Dendritic cell treated with granulocyte-macrophage colony-stimulating factor and Interleukin-4, amounts not matched to agents 40 ng/mL and 50 ng/mL, for 4 days (primary cell): ENCODE results near the gene COQ8B.
"Not testable (repeated sequence)": the region's sequence is repeated elsewhere in the genome, so short reads cannot be mapped to it uniquely, and the experiment has no call there.

Experiments
- H3K27ac Mint-ChIP-seq: one replicate; pipeline ENCODE4 v1.8.0; 2022; ENCODE audit warnings: mild to moderate bottlenecking, mixed read lengths
- H3K27me3 Mint-ChIP-seq: one replicate; pipeline ENCODE4 v1.8.0; 2022; ENCODE audit warnings: mild to moderate bottlenecking, mixed read lengths
- H3K36me3 Mint-ChIP-seq: one replicate; pipeline ENCODE4 v1.8.0; 2022; ENCODE audit warnings: low read depth, mixed read lengths
- H3K4me1 Mint-ChIP-seq: one replicate; pipeline ENCODE4 v1.8.0; 2022; ENCODE audit warnings: low read depth, mixed read lengths
- H3K4me3 Mint-ChIP-seq: one replicate; pipeline ENCODE4 v1.8.0; 2022; ENCODE audit warnings: mild to moderate bottlenecking, moderate library complexity, mixed read lengths
- H3K9me3 Mint-ChIP-seq: one replicate; pipeline ENCODE4 v1.8.0; 2022; ENCODE audit warnings: mixed read lengths
- intact Hi-C: fragments of 100-400 bp; cut with micrococcal nuclease; formaldehyde crosslinking; loops from one replicate; pipeline ENCODE4 v1.15.0; 2022

COQ8B gene

DNA sequence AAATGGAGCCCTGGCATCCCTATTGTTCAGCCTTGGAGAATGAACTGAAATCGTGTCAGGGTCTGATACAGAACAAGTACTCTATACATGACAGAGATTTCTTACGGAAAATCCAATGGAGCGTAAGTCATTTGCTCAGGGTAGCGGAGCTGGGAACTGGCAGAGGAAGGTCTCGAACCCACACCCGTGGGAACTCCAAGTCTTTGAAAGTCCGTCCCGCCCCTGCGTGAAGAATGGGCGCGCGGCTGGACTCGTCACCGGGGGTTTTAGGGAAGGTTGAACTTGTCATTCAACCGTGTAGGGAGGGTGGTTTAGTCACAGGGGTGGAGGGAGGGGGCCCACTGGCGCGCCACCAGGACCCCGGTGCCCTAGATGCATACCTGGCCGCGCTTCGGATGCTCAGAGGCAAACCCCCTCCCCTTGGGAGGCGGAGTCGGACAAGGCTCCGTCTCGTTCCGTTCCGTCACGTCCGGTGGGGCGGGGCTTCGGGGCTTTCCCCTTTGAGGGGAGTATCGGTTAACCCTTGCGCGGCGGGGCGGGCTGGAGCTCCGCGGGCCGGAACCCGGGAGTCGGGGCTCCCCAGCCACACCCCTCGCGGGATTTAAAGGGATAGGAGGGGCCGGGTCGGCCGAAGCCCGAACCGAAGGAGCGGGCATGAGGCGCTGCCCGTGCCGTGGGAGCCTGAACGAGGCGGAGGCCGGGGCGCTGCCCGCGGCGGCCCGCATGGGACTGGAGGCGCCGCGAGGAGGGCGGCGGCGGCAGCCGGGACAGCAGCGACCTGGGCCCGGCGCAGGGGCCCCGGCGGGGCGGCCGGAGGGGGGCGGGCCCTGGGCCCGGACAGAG lies at the start of gene COQ8B, which contains the start of gene ITPKC:
COQ8B (minus strand) TSS at position 405 of the 843 bp plus-strand sequence. CDS start 2,254 bp downstream, outside the sequence.
ITPKC (plus strand) TSS at position 631 of the 843 bp plus-strand sequence; CDS start at position 655, 24 bp downstream.
- H3K27me3 Mint-ChIP-seq: no peaks in the 10 kb centered on the region
- peaks cover 31% of the 10 kb centered on the region for H3K36me3 Mint-ChIP-seq
- H3K9me3 Mint-ChIP-seq: no peaks in the 10 kb centered on the region
- peak within 1 kb of the TSS; percentile 88 for H3K4me3 Mint-ChIP-seq
- H3K27ac Mint-ChIP-seq: peak within 1 kb of the TSS; percentile 95
- intact Hi-C loops: loop anchor here (1.0 to 10.0 kb wide), 2 partner anchors 34 to 58 kb away; partner anchors contain the start of genes ACTMAP, MIA and RAB4B
- H3K4me1 Mint-ChIP-seq: peaks cover 69% of the 10 kb centered on the region

DNA sequence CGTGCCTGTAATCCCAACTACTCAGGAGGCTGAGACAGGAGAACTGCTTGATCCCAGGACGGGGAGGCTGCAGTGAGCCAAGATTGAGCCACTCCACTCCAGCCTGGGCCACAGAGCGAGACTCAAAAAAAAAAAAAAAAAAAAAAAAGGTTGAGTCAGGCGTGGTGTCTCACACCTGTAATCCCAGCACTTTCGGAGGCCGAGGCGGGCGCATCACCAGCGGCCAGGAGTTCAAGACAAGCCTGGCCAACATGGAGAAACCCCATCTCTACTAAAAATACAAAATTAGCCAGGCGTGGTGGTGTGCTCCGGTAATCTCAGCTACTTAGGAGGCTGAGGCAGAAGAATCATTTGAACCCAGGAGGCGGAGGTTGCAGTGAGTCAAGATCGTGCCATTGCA lies 49.7 kb upstream of the COQ8B start:
- H3K27me3 Mint-ChIP-seq, intact Hi-C loops, H3K27ac Mint-ChIP-seq, H3K4me3 Mint-ChIP-seq: not testable (repeated sequence)
- Mint-ChIP-seq H3K36me3 (peaks cover 100% of the 10 kb centered on the region), H3K9me3 (peaks cover 10% of the 10 kb centered on the region), H3K4me1 (peaks cover 29% of the 10 kb centered on the region)

DNA sequence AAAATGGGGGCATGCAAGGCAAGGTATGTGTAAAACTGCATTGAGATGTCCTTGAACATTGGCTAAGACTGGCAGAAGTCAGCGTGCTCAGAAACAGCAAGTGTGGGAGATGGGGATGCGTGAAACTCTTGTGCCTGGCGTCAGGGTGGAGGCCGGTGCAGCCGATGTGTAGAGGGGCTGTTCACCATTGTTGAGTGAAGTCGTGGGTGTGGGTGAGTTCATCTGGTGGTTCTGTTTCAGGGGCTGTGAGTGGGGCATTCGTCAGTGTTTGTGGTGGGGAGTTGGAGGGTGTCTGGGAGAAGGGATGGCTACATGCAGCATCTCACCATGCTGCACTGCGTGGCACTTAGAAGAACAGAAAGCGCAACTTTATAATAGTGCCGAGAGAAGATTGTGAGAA lies 47.3 kb upstream of the COQ8B start:
- Mint-ChIP-seq H3K4me1 (peaks cover 30% of the 10 kb centered on the region), H3K9me3 (no peaks in the 10 kb centered on the region), H3K36me3 (peaks cover 100% of the 10 kb centered on the region), H3K27ac (no peak overlapping the region), H3K4me3 (no peak overlapping the region), H3K27me3 (no peaks in the 10 kb centered on the region)
- intact Hi-C loops: no loop called here

DNA sequence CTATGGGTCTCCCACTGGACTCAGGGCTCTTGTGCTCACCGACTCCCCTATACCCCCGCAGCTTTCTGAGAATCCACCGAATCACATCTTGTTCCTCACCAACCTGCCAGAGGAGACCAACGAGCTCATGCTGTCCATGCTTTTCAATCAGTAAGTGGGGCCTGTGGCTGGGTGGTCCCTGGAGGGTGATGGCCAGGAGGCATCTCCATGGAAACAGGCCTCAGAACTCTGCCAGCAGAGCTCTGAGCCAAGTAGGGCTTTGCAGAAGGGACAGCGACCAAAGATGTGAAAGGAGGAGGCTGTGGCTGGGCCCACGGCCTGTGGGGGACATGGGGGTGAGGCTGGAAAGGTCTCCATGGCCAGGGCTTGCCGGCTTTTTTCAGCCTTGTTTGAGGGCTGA lies 46.8 kb upstream of the COQ8B start:
- peak overlapping the region; percentile 31 for H3K27ac Mint-ChIP-seq
- H3K27me3 Mint-ChIP-seq: no peaks in the 10 kb centered on the region
- no peaks in the 10 kb centered on the region for H3K9me3 Mint-ChIP-seq
- intact Hi-C loops: no loop called here
- H3K36me3 Mint-ChIP-seq: peaks cover 100% of the 10 kb centered on the region
- H3K4me3 Mint-ChIP-seq: no peak overlapping the region
- H3K4me1 Mint-ChIP-seq: peaks cover 30% of the 10 kb centered on the region

DNA sequence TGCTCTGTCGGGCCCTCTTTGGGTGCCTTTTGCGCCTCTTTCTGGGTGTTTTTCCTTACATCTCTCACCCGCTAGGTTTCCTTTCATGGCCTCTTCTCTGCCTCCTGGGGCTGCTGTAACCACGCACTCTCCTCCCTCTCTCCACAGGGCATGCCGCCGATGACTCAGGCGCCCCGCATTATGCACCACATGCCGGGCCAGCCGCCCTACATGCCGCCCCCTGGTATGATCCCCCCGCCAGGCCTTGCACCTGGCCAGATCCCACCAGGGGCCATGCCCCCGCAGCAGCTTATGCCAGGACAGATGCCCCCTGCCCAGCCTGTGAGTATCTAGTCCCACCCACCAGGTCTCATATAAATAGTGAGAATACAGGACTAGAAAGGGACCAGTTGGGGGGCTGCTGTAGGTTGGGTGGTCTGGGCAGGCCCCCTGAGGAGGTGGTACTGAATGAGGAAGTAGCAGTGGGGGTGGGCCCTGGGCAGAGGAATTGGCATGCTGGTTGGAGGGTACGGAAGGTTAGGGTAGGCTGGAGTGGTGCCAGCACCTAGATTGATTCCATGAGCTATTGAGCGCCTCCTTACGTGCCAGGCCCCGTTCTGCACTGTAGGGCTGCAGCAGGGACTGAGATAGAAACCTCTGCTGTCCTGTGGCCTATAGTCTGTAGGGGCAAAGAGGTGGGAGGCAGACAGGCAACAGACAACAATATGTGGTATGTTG lies 46.2 kb upstream of the COQ8B start:
- Mint-ChIP-seq H3K4me1 (peaks cover 30% of the 10 kb centered on the region), H3K27ac (peak overlapping the region; percentile 31), H3K36me3 (peaks cover 100% of the 10 kb centered on the region), H3K27me3 (no peaks in the 10 kb centered on the region), H3K9me3 (no peaks in the 10 kb centered on the region), H3K4me3 (no peak overlapping the region)
- intact Hi-C loops: no loop called here

DNA sequence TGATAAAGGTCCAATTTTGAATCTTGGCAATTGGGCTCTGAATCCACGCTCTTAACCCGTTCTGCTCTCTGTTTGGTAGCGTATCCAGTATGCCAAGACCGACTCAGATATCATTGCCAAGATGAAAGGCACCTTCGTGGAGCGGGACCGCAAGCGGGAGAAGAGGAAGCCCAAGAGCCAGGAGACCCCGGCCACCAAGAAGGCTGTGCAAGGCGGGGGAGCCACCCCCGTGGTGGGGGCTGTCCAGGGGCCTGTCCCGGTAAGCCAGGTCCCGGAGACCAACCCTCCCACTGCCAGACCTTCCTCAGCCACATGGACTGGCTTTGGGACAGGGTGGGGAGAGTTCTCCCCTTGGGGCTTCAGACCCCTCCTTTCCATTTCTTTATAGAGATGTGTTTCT lies 42.7 kb upstream of the COQ8B start:
- intact Hi-C loops: no loop called here
- no peaks in the 10 kb centered on the region for H3K9me3 Mint-ChIP-seq
- no peaks in the 10 kb centered on the region for H3K27me3 Mint-ChIP-seq
- H3K4me1 Mint-ChIP-seq: peaks cover 55% of the 10 kb centered on the region
- no peak overlapping the region for H3K27ac Mint-ChIP-seq
- peaks cover 100% of the 10 kb centered on the region for H3K36me3 Mint-ChIP-seq
- no peak overlapping the region for H3K4me3 Mint-ChIP-seq

DNA sequence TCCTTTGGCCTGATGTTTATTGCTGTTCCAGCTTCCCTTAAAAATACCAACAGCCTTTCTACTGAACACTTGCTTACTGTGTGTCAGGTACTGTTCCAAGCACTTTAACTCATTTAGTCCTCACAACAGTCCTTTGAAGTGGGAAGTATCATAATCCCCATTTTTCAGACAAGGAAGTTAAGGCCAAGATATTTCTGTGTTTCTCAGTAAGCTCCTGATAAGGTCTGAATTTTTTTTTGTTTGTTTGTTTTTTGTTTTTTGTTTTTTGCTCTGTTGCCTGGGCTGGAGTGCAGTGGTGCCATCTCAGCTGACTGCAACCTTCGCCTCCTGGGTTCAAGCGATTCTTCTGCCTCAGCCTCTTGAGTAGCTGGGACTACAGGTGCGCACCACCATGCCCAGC lies 41.8 kb upstream of the COQ8B start:
- H3K27ac Mint-ChIP-seq: no peak overlapping the region
- H3K4me1 Mint-ChIP-seq: peaks cover 53% of the 10 kb centered on the region
- no peak overlapping the region for H3K4me3 Mint-ChIP-seq
- H3K27me3 Mint-ChIP-seq: no peaks in the 10 kb centered on the region
- H3K9me3 Mint-ChIP-seq: no peaks in the 10 kb centered on the region
- H3K36me3 Mint-ChIP-seq: peaks cover 99% of the 10 kb centered on the region
- intact Hi-C loops: no loop called here

DNA sequence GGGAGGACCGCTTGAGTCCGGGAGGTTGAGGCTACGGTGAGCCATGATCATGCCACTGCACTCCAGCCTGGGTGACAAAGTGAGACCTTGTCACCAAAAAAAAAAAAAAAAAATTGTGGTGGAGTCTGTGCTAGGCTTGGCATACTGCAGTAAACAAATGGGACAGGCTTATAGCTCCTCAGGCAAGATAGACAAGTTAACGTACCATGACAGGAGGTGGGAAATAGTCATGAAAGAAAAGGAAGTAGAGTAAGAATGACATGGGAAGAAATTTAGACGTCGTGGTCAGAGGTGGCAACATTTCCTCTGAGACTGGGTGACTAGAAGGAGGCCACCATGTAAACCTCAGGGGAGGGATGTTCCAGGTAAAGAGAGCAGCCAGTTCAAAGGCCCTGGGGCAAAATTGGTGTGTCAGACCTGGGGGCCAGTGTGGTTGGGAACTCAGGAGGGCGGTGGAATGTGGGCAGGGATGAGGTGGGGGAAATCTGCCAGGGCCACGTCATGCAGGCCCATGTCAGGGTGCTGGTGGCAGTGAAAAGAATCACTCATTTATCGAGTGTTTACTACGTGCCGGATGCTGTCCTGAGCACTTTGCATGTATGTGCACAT lies 39.9 kb upstream of the COQ8B start:
- no peaks in the 10 kb centered on the region for H3K9me3 Mint-ChIP-seq
- H3K4me3 Mint-ChIP-seq: no peak overlapping the region
- intact Hi-C loops: no loop called here
- H3K27me3 Mint-ChIP-seq: no peaks in the 10 kb centered on the region
- peaks cover 96% of the 10 kb centered on the region for H3K36me3 Mint-ChIP-seq
- H3K27ac Mint-ChIP-seq: peak overlapping the region; percentile 90
- peaks cover 46% of the 10 kb centered on the region for H3K4me1 Mint-ChIP-seq

DNA sequence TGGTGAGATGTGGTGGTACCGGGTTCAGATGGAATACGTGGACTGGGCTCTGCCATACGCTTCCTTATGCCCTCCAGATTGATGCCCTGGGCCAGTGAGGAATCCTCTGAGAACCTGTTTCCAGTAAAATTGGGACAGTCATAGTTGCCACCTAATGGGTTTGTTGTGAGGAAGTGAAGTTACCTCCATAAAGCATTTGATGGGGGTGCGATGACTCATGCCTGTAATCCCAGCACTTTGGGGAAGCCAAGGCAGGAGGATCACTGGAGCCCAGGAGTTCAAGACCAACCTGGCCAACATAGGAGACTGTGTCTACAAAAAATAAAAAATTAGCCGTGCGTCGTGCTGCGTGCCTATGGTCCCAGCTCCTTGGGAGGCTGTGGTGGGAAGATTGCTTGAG lies 39.1 kb upstream of the COQ8B start:
- Mint-ChIP-seq H3K27me3 (no peaks in the 10 kb centered on the region), H3K9me3 (no peaks in the 10 kb centered on the region), H3K4me1 (peaks cover 50% of the 10 kb centered on the region), H3K4me3 (peak overlapping the region; percentile 78), H3K36me3 (peaks cover 96% of the 10 kb centered on the region), H3K27ac (peak overlapping the region; percentile 90)
- intact Hi-C loops: no loop called here

DNA sequence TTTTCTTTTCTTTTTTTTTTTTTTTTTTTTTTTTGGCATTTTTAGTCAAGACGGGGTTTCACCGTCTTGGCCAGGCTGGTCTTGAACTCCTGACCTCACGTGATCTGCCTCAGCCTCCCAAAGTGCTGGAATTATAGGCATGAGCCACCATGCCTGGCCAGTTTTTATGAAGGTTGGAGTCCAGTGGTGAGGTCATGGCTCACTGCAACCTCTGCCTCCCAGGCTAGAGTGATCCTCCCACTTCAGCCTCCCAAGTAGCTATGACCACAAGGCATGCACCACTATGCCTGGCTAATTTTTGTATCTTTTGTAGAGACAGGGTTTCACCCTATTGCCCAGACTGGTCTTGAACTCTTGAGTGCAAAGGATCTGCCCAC lies 38.5 kb upstream of the COQ8B start:
- Mint-ChIP-seq H3K4me3 (peak overlapping the region; percentile 78), H3K27ac (peak overlapping the region; percentile 90), H3K36me3 (peaks cover 94% of the 10 kb centered on the region), H3K27me3 (no peaks in the 10 kb centered on the region), H3K9me3 (no peaks in the 10 kb centered on the region), H3K4me1 (peaks cover 46% of the 10 kb centered on the region)
- intact Hi-C loops: no loop called here

DNA sequence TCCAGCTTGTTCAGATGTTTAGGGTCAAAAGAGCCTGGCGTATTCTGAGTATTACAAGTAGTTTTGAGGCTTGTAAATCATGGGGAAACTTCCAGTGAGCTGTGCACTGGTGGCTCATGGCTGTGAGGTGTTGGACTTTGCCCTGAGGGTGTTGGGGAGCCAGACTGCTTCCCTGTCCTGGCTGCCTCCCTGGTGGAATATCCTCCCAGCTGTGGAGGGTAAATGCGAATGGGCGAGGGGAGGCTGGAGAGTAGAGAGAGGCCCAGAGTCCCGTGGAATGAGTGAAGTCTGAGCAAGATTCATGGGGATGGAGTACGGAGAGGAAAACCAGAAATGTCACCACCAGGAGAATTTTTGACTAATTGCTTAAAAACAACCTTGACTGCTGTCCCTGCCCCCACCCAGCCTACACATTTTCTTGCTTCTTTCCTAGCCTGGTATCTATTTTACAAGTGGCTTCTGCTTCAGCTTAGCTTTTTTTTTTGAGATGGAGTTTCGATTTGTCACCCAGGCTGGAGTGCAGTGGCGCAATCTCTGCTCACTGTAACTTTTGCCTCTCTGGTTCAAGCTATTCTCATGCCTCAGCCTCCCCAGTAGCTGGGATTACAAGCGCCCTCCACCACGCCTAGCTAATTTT lies 38.0 kb upstream of the COQ8B start:
- Mint-ChIP-seq H3K4me3 (peak overlapping the region; percentile 78), H3K36me3 (peaks cover 93% of the 10 kb centered on the region), H3K4me1 (peaks cover 50% of the 10 kb centered on the region), H3K27ac (peak overlapping the region; percentile 90), H3K9me3 (no peaks in the 10 kb centered on the region), H3K27me3 (no peaks in the 10 kb centered on the region)
- intact Hi-C loops: no loop called here

DNA sequence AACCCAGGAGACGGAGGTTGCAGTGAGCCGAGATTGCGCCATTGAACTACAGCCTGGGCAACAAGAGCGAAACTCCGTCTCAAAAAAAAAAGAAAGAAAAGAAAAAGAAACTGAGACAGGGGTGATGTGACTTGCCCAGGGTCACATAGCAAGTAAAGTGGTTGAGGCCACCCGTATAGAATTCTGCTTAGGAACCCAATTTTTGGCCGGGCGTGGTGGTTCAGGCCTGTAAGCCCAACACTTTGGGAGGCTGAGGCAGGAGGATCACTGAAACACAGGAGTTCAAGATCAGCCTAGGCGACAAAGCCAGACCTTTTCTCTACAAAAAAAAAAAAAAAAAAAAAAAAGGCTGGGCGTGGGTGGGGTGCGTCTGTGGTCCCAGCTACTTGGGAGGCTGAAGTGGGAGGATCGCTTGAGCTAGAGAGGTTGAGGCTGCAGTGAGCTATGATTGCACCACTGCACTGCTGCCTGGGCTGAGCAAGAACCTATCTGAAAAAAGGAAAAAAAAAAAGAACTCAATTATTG lies 35.6 kb upstream of the COQ8B start:
- Mint-ChIP-seq H3K9me3 (no peaks in the 10 kb centered on the region), H3K4me1 (peaks cover 69% of the 10 kb centered on the region), H3K27ac (peak overlapping the region; percentile 96), H3K27me3 (no peaks in the 10 kb centered on the region), H3K4me3 (peak overlapping the region; percentile 96), H3K36me3 (peaks cover 69% of the 10 kb centered on the region)
- intact Hi-C loops: no loop called here

DNA sequence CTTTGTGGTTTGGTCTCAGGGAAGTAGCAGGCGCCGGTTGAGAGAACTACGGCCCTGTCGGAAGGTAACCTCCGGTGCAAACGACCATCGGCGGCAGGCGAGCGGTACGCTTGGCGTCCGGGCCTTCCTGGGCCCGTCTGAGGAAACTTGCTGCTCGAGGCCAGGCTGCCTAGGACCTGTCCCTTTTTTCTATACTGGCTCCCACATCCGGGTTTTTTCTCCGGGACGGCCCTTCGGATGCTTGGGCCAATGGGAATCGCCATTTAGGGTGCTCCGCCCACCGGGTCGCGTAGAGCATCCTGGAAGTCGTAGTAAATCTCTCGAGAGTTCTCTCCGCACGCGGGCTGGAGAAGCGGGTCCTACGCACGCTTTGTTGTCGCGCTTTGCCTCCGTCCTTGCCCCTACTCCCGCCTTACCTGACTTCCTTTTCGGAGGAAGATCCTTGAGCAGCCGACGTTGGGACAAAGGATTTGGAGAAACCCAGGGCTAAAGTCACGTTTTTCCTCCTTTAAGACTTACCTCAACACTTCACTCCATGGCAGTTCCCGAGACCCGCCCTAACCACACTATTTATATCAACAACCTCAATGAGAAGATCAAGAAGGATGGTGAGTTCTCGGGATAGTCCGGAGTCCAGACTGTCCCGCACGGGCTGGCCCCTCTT lies 34.3 kb upstream of the COQ8B start, which contains the start of gene SNRPA:
SNRPA (plus strand) TSS at position 330 of the 664 bp plus-strand sequence; CDS start at position 536, 206 bp downstream.
- peaks cover 56% of the 10 kb centered on the region for H3K36me3 Mint-ChIP-seq
- intact Hi-C loops: loop anchor here (1.0 to 2.0 kb wide), 3 partner anchors 26 to 48 kb away; partner anchors contain the start of genes COQ8B and EGLN2
- no peaks in the 10 kb centered on the region for H3K27me3 Mint-ChIP-seq
- H3K4me3 Mint-ChIP-seq: peak within 1 kb of the TSS; percentile 96
- peaks cover 60% of the 10 kb centered on the region for H3K4me1 Mint-ChIP-seq
- H3K27ac Mint-ChIP-seq: peak within 1 kb of the TSS; percentile 96
- H3K9me3 Mint-ChIP-seq: no peaks in the 10 kb centered on the region
